Ovary (tissue), 9 donors: ENCODE measurements around the gene SNRPD3. TPM values are rescaled to one million over a fixed set of nuclear protein-coding genes. Genes with fewer than 3 reads are reported as not detected.
"Not testable (repeated sequence)": the region's sequence is repeated elsewhere in the genome, so short reads cannot be mapped to it uniquely, and the experiment has no call there.

Experiments
- DNase-seq, 5 donors: peaks; one replicate each; pipeline ENCODE4 v3.0.0-alpha.2; 2019 to 2020
- H3K27ac ChIP-seq, 2 donors: fragments of 200-600 bp; one replicate each; pipeline versions ENCODE4 v1.5.1 to v1.8.0; 2019 to 2022
- H3K27me3 ChIP-seq: fragments of 200-600 bp; one replicate; pipeline ENCODE4 v1.8.0; 2022
- H3K36me3 ChIP-seq: fragments of 200-600 bp; sonication (generic); one replicate; pipeline ENCODE4 v1.5.1; 2019
- H3K4me1 ChIP-seq: one replicate; pipeline ENCODE4 v1.8.1; 2013; ENCODE audit warnings: mild to moderate bottlenecking, moderate library complexity; ENCODE audit not compliant: insufficient read depth
- H3K4me3 ChIP-seq: fragments of 200-600 bp; sonication (generic); one replicate; pipeline ENCODE4 v1.5.1; 2017
- H3K9me3 ChIP-seq, 2 donors: fragments of 200-600 bp in 1 of 2; sonication (generic) in 1 of 2; one replicate each; pipeline versions ENCODE4 v1.5.1 to v1.8.1; 2013 to 2019; ENCODE audit warnings: mild to moderate bottlenecking in 1 of 2, moderate library complexity in 1 of 2
- CTCF ChIP-seq, 3 donors: fragments of 450-650 bp in 2 of 3; fragments of 200-600 bp in 1 of 3; IDR thresholded peaks; one replicate each; pipeline versions ENCODE4 v1.5.1 to v1.8.0; 2016 to 2022; ENCODE audit warnings: antibody characterized with exemption in 3 of 3, mild to moderate bottlenecking in 1 of 3
- EP300 ChIP-seq: sonication (generic); formaldehyde crosslinking; IDR thresholded peaks from one replicate; pipeline ENCODE4 v1.6.1; 2017; ENCODE audit warnings: antibody characterized with exemption
- POLR2A ChIP-seq: fragments of 450-650 bp; IDR thresholded peaks from one replicate; pipeline ENCODE4 v1.6.1; 2017; ENCODE audit warnings: antibody characterized with exemption, mild to moderate bottlenecking, moderate library complexity
- WGBS, 3 donors: extraction: QIAGEN DNeasy Blood & Tissue Kit in 1 of 3; methylation state at CpG; one replicate each; pipeline versions ENCODE4 v1.1.5 to v1.1.7; 2013 to 2017; 5-methylcytosine and 5-hydroxymethylcytosine counted together
- intact Hi-C, 4 donors: fragments of 100-400 bp; cut with DNase I; formaldehyde crosslinking; loops; one replicate each; pipeline versions ENCODE4 v1.11.0 to v1.15.1; 2022 to 2023
- polyA plus RNA-seq, 2 donors: library from polyadenylated mRNA; stranded (reverse); fragments of 200-250 nt in 1 of 2; fragments of 350-450 nt in 1 of 2; fragmentation: Illumina TruSeq in 1 of 2; extraction: RNeasy Lipid Tissue Mini Kit (QIAGEN cat#74804) in 1 of 2; gene quantifications; one replicate each; pipeline ENCODE4 v1.2.3, GENCODE V29; 2013 to 2014
- total RNA-seq, 7 donors: library from RNA; depleted of rRNA in 2 of 7; stranded (reverse); fragments of >200 nt in 2 of 7; fragmentation: NEBNext Ultra II Directional in 3 of 7; extraction: Animal tissue kit (Norgen Biotek cat#: 25700) in 3 of 7; gene quantifications; one replicate each; pipeline versions ENCODE4 v1.1.0 to v1.2.4, GENCODE V29; 2016 to 2023
- donor health status: DM: no; HTN: no; CAD: no; lungs with moderate emphysema.
- donor health status: DM: no; HTN: no; CAD: no.
- donor health status: Bipolar disorder and iron deficiency.
- donor health status: DM: yes; HTN: yes; CAD: no.
- donor health status: DM: no; HTN: no; CAD: no.
- donor health status: DM: yes; HTN: yes; CAD: no.

The SNRPD3 gene
- total and polyA plus RNA-seq, 9 donors: 62.9 to 154 (median 86.5) TPM

DNA sequence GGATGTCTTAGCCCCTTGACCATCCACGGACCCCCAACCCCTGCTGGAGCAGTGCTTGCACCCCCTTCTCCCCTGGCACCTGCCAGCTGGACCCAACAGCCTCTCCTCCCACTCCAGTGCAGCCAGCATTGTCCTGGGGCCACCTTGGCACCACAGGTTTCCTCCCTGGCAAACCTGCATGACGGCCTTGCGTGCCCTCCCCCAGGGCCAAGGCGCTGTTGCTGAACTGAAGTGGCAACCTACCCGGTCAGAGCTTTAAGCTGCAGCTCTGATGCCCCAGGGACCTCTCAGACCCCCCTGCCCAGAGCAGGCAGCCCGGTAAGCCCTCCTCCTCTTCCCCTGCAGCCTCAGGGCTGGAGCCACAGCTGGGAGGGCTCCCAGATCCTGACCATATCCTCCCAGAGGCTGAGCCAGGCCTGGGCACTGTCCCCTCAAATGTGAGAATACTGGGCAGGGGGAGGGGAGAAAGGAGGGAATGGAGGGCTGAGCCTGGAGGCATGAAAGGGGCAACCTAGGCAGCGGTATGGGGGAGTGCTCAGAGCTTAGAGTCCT is 38.8 kb downstream of the SNRPD3 start:
- H3K9me3 ChIP-seq: no peaks in the 10 kb centered on the region
- no peaks in the 10 kb centered on the region for H3K36me3 ChIP-seq
- intact Hi-C loops: no loop called here
- no peaks in the 10 kb centered on the region for H3K4me1 ChIP-seq
- no peak overlapping the region for H3K4me3 ChIP-seq
- WGBS, 3 donors: 78 to 83% (median 82%) methylated on average over 7 of the region's 7 CpGs
- TF ChIP-seq CTCF (IDR thresholded peaks at IDR 0.05) (no peak), POLR2A (no peak), EP300 (no peak)
- H3K27ac ChIP-seq: no peak overlapping the region
- peak in 1 of 5 donors; percentile 39 for DNase-seq
- H3K27me3 ChIP-seq: no peaks in the 10 kb centered on the region

DNA sequence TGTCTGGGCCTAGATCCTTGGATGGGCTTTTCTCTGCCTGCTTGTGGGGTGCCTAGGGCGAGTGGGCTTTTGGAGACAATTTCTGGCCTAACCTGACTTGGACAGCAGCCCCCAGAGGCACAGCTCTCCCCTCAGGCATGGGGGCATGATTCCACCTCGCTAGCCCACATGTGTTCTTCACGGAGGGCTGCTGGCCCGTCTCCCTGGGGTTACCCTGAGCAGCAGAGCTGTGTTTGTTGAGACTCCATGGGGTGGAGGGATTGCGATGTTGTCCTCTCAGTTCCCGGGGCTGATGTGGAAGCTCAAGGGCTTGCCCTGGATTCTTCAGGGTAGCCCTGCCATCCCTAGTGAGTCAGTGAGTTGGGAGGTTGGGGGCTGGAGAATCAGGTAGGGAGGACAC is 39.4 kb downstream of the SNRPD3 start:
- Histone ChIP-seq H3K27me3 (no peaks in the 10 kb centered on the region), H3K9me3 (no peaks in the 10 kb centered on the region), H3K36me3 (no peaks in the 10 kb centered on the region), H3K4me3 (no peak overlapping the region), H3K27ac (no peak overlapping the region), H3K4me1 (no peaks in the 10 kb centered on the region)
- 92 to 100% (median 93%) methylated on average over 1 to 6 of the region's 6 CpGs for WGBS, 3 donors
- intact Hi-C loops: no loop called here
- DNase-seq: no peak
- TF ChIP-seq POLR2A (no peak), CTCF (IDR thresholded peaks at IDR 0.05) (no peak), EP300 (no peak)

GRCh38 chr22:24595863-24596262 is 40.1 kb downstream of the SNRPD3 start:
- TF ChIP-seq EP300: no peak
- no peak for TF ChIP-seq CTCF (IDR thresholded peaks at IDR 0.05)
- TF ChIP-seq POLR2A: no peak

GRCh38 chr22:24597076-24597475 is 41.3 kb downstream of the SNRPD3 start:
- intact Hi-C loops, H3K4me3 ChIP-seq, H3K27ac ChIP-seq, DNase-seq, H3K27me3 ChIP-seq, H3K9me3 ChIP-seq, H3K36me3 ChIP-seq, H3K4me1 ChIP-seq: not testable (repeated sequence)
- WGBS, 3 donors: 85 to 93% (median 89%) methylated on average over 9 of the region's 9 CpGs

More at GRCh38 chr22:24595863-24596262, 40.1 kb downstream of the SNRPD3 start:
- no peak overlapping the region for H3K27ac ChIP-seq
- no peaks in the 10 kb centered on the region for H3K27me3 ChIP-seq
- no peak for DNase-seq
- H3K4me1 ChIP-seq: no peaks in the 10 kb centered on the region
- WGBS, 3 donors: 94 to 95% (median 94%) methylated on average over 4 of the region's 4 CpGs
- H3K36me3 ChIP-seq: no peaks in the 10 kb centered on the region
- intact Hi-C loops: no loop called here
- no peaks in the 10 kb centered on the region for H3K9me3 ChIP-seq
- H3K4me3 ChIP-seq: no peak overlapping the region

DNA sequence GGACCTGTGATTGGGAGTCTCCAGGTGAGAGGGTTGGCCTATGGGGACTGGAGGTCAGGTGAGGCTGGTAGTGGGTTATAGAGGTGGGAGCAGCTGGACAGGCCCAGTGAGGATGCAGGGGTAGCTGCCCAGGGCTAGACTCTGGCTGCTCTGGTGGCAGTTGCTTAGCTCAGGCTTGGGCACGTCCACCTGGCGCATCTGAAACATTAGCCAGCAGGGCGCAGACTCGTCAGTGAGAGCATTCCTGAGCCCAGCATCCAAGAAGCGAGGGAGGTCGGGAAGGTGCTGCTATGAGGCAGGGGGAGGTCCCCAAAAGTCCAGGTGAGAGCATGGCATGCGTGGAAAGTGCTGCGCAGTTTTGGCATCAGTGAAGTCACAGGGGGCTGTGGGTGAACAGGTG is 43.7 kb downstream of the SNRPD3 start:
- intact Hi-C loops: no loop called here
- TF ChIP-seq EP300 (no peak), POLR2A (no peak), CTCF (IDR thresholded peaks at IDR 0.05) (no peak)
- no peaks in the 10 kb centered on the region for H3K36me3 ChIP-seq
- no peak for DNase-seq
- no peaks in the 10 kb centered on the region for H3K9me3 ChIP-seq
- H3K27ac ChIP-seq: no peak overlapping the region
- no peak overlapping the region for H3K4me3 ChIP-seq
- 77 to 86% (median 84%) methylated on average over 8 of the region's 8 CpGs for WGBS, 3 donors
- peaks cover 3% of the 10 kb centered on the region for H3K4me1 ChIP-seq
- no peaks in the 10 kb centered on the region for H3K27me3 ChIP-seq

DNA sequence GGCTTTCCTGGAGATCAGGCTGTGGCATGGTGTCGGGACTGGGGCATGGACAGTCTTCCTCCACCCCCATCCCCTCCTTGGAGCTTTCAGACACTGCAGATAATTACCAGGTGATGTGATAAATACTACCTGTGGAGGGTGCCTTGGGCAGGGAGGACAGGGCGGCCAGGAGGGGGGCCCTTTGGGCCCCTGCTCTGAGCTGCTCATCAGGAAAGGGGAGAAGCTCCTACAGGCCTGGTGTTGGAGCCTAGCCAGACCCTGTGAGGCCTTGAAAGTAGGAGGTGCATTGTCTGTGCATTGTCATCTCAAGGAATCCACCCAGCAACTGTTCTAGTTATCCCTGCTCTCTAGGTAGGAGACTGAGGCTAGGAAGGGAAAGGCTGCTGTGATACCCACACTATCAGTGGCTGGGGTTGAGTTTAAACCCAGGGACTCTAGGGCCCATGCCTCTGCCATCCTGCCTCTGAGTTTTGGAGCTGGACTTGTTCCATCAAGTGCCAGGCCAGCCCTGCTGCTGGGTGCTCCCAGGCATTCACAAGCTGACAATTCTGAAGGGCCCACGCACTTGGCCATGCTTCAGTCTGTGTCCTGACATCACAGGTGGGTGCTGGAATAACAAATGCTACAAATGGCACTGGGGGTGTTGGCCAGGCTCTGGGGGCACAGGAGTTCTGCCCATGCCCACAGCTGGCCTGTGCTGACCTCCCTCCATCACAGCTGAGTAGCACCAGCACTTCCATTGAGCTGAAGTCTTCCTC is 44.3 kb downstream of the SNRPD3 start:
- H3K27me3 ChIP-seq, DNase-seq, H3K27ac ChIP-seq, H3K4me1 ChIP-seq, H3K4me3 ChIP-seq, H3K9me3 ChIP-seq, intact Hi-C loops, H3K36me3 ChIP-seq: not testable (repeated sequence)
- WGBS, 3 donors: 86 to 91% (median 89%) methylated on average over 3 of the region's 3 CpGs
